ENCODE data around the gene OR52W1.

Gene OR52W1

DNA sequence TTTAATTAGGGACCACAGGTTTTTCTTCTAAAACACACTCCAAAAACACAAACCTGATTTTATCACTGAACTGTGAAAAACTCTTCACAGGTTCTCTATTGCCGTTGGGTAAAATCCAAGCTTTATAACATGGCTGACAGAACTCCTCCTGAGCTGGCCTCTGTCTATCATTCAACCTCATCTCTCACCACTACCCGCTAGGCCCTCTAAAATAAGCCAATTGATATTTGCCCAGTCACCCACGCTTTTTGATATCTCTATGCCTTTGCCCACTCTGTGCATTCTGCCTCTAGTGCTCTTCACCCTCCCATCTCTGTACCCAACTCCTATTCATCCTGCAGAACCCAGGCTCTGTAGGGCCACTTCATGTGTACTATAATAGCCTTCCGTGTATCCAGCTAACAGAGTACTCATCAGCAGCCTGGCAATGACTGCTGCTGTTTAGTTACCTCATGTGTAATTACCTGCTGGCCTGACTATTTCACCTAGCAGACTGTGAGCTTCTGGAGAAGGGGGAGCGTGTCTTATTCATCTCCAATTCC lies 38.8 kb downstream of the OR52W1 start:
- H3K4me3 ChIP-seq (ENCODE audit: severe bottlenecking): no peak overlapping the region
- H3K4me1 ChIP-seq (ENCODE audit: insufficient read depth, poor library complexity, severe bottlenecking): no peaks in the 10 kb centered on the region
- no peaks in the 10 kb centered on the region for H3K27me3 ChIP-seq (ENCODE audit: insufficient read depth, poor library complexity, severe bottlenecking)
- no peaks in the 10 kb centered on the region for H3K36me3 ChIP-seq (ENCODE audit: low read depth)
- no peak overlapping the region for H3K27ac ChIP-seq (ENCODE audit: poor library complexity, severe bottlenecking)
- ATAC-seq (ENCODE audit: low read depth): no peak
- TF ChIP-seq, protein P1, sequence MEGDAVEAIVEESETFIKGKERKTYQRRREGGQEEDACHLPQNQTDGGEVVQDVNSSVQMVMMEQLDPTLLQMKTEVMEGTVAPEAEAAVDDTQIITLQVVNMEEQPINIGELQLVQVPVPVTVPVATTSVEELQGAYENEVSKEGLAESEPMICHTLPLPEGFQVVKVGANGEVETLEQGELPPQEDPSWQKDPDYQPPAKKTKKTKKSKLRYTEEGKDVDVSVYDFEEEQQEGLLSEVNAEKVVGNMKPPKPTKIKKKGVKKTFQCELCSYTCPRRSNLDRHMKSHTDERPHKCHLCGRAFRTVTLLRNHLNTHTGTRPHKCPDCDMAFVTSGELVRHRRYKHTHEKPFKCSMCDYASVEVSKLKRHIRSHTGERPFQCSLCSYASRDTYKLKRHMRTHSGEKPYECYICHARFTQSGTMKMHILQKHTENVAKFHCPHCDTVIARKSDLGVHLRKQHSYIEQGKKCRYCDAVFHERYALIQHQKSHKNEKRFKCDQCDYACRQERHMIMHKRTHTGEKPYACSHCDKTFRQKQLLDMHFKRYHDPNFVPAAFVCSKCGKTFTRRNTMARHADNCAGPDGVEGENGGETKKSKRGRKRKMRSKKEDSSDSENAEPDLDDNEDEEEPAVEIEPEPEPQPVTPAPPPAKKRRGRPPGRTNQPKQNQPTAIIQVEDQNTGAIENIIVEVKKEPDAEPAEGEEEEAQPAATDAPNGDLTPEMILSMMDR (IDR thresholded peaks at IDR 0.05; ENCODE audit: poor library complexity, severe bottlenecking): no peak
- no peaks in the 10 kb centered on the region for H3K9me3 ChIP-seq (ENCODE audit: severe bottlenecking)
- no peak for DNase-seq (ENCODE audit: low spot score)

DNA sequence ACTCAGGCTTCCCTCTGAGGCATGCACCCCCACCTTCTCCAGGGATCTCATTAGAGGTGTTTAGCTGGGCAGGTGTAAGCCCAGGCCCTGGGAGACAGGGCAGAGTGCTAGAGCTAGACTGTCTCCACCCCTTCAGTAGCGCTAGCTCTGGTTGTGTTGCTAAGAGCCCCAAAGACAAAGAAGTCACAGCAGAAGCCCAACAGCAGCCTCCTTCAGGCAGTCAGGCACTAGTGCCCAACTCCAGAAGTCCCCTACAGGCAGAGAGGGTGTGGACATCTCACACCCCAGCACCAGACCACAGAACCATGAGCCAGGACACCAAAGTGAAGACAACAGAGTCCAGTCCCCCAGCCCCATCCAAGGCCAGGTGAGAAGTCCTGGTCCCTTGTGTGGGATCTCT lies 39.9 kb downstream of the OR52W1 start, which contains the start of gene CNGA4:
Gene CNGA4 (plus strand): TSS at position 188 of the 400 bp plus-strand sequence. CDS start 118 bp downstream, at position 306.
- Histone ChIP-seq H3K27me3 (ENCODE audit: insufficient read depth, poor library complexity, severe bottlenecking) (no peaks in the 10 kb centered on the region), H3K9me3 (ENCODE audit: severe bottlenecking) (no peaks in the 10 kb centered on the region), H3K36me3 (ENCODE audit: low read depth) (no peaks in the 10 kb centered on the region), H3K4me1 (ENCODE audit: insufficient read depth, poor library complexity, severe bottlenecking) (no peaks in the 10 kb centered on the region), H3K4me3 (ENCODE audit: severe bottlenecking) (no peak within 1 kb of the TSS), H3K27ac (ENCODE audit: poor library complexity, severe bottlenecking) (no peak within 1 kb of the TSS)
- DNase-seq (ENCODE audit: low spot score) (no peak), ATAC-seq (ENCODE audit: low read depth) (no peak)
- TF ChIP-seq, protein P1 (IDR thresholded peaks at IDR 0.05; ENCODE audit: poor library complexity, severe bottlenecking): no peak

DNA sequence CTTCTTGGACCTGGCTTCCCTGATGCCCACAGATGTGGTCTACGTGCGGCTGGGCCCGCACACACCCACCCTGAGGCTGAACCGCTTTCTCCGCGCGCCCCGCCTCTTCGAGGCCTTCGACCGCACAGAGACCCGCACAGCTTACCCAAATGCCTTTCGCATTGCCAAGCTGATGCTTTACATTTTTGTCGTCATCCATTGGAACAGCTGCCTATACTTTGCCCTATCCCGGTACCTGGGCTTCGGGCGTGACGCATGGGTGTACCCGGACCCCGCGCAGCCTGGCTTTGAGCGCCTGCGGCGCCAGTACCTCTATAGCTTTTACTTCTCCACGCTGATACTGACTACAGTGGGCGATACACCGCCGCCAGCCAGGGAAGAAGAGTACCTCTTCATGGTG lies 41.1 kb downstream of the OR52W1 start:
- Histone ChIP-seq H3K9me3 (ENCODE audit: severe bottlenecking) (no peaks in the 10 kb centered on the region), H3K36me3 (ENCODE audit: low read depth) (no peaks in the 10 kb centered on the region), H3K27ac (ENCODE audit: poor library complexity, severe bottlenecking) (no peak overlapping the region), H3K27me3 (ENCODE audit: insufficient read depth, poor library complexity, severe bottlenecking) (no peaks in the 10 kb centered on the region), H3K4me3 (ENCODE audit: severe bottlenecking) (no peak overlapping the region), H3K4me1 (ENCODE audit: insufficient read depth, poor library complexity, severe bottlenecking) (no peaks in the 10 kb centered on the region)
- DNase-seq (ENCODE audit: low spot score) (no peak), ATAC-seq (ENCODE audit: low read depth) (no peak)
- TF ChIP-seq, protein P1 (IDR thresholded peaks at IDR 0.05; ENCODE audit: poor library complexity, severe bottlenecking): no peak

DNA sequence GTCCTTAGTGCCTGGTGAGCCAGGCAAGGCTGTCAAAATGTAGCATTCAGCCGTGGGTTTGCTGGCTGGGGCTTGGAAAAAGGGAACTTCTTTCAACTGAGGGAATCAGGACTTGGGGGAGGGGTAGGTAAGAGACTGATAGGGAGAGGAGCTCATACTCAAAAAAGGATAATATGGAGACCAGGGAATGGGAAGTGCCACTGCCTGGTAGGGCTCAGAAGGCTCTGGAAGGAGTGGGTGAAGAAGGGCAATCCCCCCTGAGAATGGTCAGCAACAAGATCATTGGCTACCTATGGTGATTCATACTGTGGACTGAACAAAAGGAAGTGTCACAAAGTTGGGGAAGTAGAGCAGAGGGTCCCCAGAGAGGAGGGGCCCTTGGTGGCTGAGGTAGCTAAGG lies 41.8 kb downstream of the OR52W1 start:
- Histone ChIP-seq H3K4me3 (ENCODE audit: severe bottlenecking) (no peak overlapping the region), H3K36me3 (ENCODE audit: low read depth) (no peaks in the 10 kb centered on the region), H3K4me1 (ENCODE audit: insufficient read depth, poor library complexity, severe bottlenecking) (no peaks in the 10 kb centered on the region), H3K27ac (ENCODE audit: poor library complexity, severe bottlenecking) (no peak overlapping the region), H3K27me3 (ENCODE audit: insufficient read depth, poor library complexity, severe bottlenecking) (no peaks in the 10 kb centered on the region), H3K9me3 (ENCODE audit: severe bottlenecking) (no peaks in the 10 kb centered on the region)
- TF ChIP-seq, protein P1 (IDR thresholded peaks at IDR 0.05; ENCODE audit: poor library complexity, severe bottlenecking): no peak
- ATAC-seq (ENCODE audit: low read depth): no peak
- DNase-seq (ENCODE audit: low spot score): no peak

DNA sequence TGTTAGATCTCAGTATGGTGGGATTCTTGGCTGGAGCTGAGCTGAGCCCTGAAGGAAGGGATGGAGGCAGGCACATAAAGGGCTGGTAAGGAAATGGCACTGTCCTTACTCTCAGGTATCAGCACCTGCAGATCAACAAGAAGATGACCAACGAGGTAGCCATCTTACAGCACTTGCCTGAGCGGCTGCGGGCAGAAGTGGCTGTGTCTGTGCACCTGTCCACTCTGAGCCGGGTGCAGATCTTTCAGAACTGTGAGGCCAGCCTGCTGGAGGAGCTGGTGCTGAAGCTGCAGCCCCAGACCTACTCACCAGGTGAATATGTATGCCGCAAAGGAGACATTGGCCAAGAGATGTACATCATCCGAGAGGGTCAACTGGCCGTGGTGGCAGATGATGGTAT lies 42.3 kb downstream of the OR52W1 start:
- no peak overlapping the region for H3K4me3 ChIP-seq (ENCODE audit: severe bottlenecking)
- DNase-seq (ENCODE audit: low spot score): no peak
- TF ChIP-seq, protein P1 (IDR thresholded peaks at IDR 0.05; ENCODE audit: poor library complexity, severe bottlenecking): no peak
- no peak overlapping the region for H3K27ac ChIP-seq (ENCODE audit: poor library complexity, severe bottlenecking)
- no peak for ATAC-seq (ENCODE audit: low read depth)
- H3K9me3 ChIP-seq (ENCODE audit: severe bottlenecking): no peaks in the 10 kb centered on the region
- no peaks in the 10 kb centered on the region for H3K4me1 ChIP-seq (ENCODE audit: insufficient read depth, poor library complexity, severe bottlenecking)
- H3K36me3 ChIP-seq (ENCODE audit: low read depth): no peaks in the 10 kb centered on the region
- no peaks in the 10 kb centered on the region for H3K27me3 ChIP-seq (ENCODE audit: insufficient read depth, poor library complexity, severe bottlenecking)
